HCT116 (cell line): ENCODE data around the gene ZNF169.

Experiments
- EZH2 ChIP-seq: fragments of 200-600 bp; sonication (generic); IDR thresholded peaks from 2 replicates; pipeline ENCODE4 v1.6.1; 2017; ENCODE audit warnings: antibody characterized with exemption, mixed run types
- EZH2phosphoT487 ChIP-seq: fragments of 200-600 bp; IDR thresholded peaks from 2 replicates; pipeline ENCODE4 v1.6.1; 2018; ENCODE audit warnings: antibody characterized with exemption, borderline replicate concordance
- POLR2A ChIP-seq: IDR thresholded peaks from 2 replicates; pipeline ENCODE4 v1.7.0; 2011; ENCODE audit warnings: borderline replicate concordance; ENCODE audit not compliant: insufficient read depth, insufficient read length; ENCODE audit errors: extremely low read depth
- POLR2AphosphoS5 ChIP-seq: IDR thresholded peaks from 2 replicates; pipeline ENCODE4 v1.6.1; 2011; ENCODE audit warnings: mild to moderate bottlenecking, low read depth, low read length, moderate library complexity
- SIN3A ChIP-seq: IDR thresholded peaks from 2 replicates; pipeline ENCODE4 v1.6.1; 2012; ENCODE audit warnings: low read depth
- ZFX ChIP-seq: fragments of 450-650 bp; IDR thresholded peaks from 2 replicates; pipeline ENCODE4 v1.6.1; 2017
- TF ChIP-seq, protein P1 (sequence below), 3 experiments: fragments of 200-600 bp in 1 of 3; sonication (generic) in 1 of 3; IDR thresholded peaks in 2 of 3; conservative IDR thresholded peaks in 1 of 3; 2 replicates each; pipeline ENCODE4 v1.5.1; 2012 to 2017; ENCODE audit warnings: low read depth in 2 of 3, low read length in 2 of 3, antibody characterized with exemption in 1 of 3, borderline replicate concordance in 1 of 3, control low read depth in 1 of 3, mild to moderate bottlenecking in 1 of 3, mixed read lengths in 1 of 3, mixed run types in 1 of 3, moderate library complexity in 1 of 3; ENCODE audit not compliant: insufficient read depth in 1 of 3

- TF ChIP-seq EZH2 = no peak
- no peak for TF ChIP-seq ZFX
- TF ChIP-seq, protein P1, sequence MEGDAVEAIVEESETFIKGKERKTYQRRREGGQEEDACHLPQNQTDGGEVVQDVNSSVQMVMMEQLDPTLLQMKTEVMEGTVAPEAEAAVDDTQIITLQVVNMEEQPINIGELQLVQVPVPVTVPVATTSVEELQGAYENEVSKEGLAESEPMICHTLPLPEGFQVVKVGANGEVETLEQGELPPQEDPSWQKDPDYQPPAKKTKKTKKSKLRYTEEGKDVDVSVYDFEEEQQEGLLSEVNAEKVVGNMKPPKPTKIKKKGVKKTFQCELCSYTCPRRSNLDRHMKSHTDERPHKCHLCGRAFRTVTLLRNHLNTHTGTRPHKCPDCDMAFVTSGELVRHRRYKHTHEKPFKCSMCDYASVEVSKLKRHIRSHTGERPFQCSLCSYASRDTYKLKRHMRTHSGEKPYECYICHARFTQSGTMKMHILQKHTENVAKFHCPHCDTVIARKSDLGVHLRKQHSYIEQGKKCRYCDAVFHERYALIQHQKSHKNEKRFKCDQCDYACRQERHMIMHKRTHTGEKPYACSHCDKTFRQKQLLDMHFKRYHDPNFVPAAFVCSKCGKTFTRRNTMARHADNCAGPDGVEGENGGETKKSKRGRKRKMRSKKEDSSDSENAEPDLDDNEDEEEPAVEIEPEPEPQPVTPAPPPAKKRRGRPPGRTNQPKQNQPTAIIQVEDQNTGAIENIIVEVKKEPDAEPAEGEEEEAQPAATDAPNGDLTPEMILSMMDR (IDR thresholded peaks at IDR 0.05 in 2 of 3, conservative IDR thresholded peaks at IDR 0.05 in 1 of 3; ENCODE audit: borderline replicate concordance in 1 of 3, insufficient read depth in 1 of 3, low read depth in 2 of 3, low read length in 2 of 3) = no peak
- no peak for TF ChIP-seq POLR2AphosphoS5
- no peak for TF ChIP-seq POLR2A
- no peak for TF ChIP-seq SIN3A
- TF ChIP-seq EZH2phosphoT487 = no peak
Observed at GRCh38 chr9:94287877-94288513, 28.9 kb downstream of the ZNF169 start.
